Caco-2 (cell line): ENCODE results near the gene MYRF. TPM values are rescaled to one million over a fixed set of nuclear protein-coding genes. Genes with fewer than 3 reads are reported as not detected.

ENCODE experiments used
- BruUV-seq: library from RNA; stranded (reverse); fragments of 400-500 nt; replicated peaks from 2 replicates; lab custom pipeline; 2021; lab: Mats Ljungman, UMichigan
- CTCF ChIA-PET: fragments of 300-600 bp; sonication (Branson Sonifier 250); formaldehyde crosslinking; loops from one replicate; lab custom pipeline; 2022; ENCODE audit warnings: antibody characterized with exemption; lab: Charles Lee
- POLR2A ChIA-PET: fragments of 300-600 bp; sonication (Branson Sonifier 250); formaldehyde crosslinking; loops from one replicate; lab custom pipeline; 2022; ENCODE audit warnings: antibody characterized with exemption; lab: Charles Lee
- DNase-seq, 2 experiments: peaks; one replicate each; pipeline versions ENCODE4 v3.0.0 to v3.0.0-alpha.2; 2020 to 2022
- H3K27me3 ChIP-seq: replicated peaks from 2 replicates; pipeline ENCODE4 v1.6.0; 2011; ENCODE audit warnings: low read length; ENCODE audit not compliant: control insufficient read depth, insufficient read depth
- H3K36me3 ChIP-seq: 2 replicates; pipeline ENCODE4 v1.5.1; 2011; ENCODE audit warnings: low read length; ENCODE audit not compliant: control insufficient read depth, insufficient read depth
- H3K4me1 ChIP-seq: fragments of 250-450 bp; sonication (Bioruptor Pico); 2 replicates; pipeline ENCODE4 v1.5.1; 2020; ENCODE audit warnings: mild to moderate bottlenecking
- H3K4me3 ChIP-seq: 2 replicates; pipeline ENCODE4 v1.5.1; 2011; ENCODE audit warnings: low read depth, mild to moderate bottlenecking, control low read depth, low read length
- H3K9me3 ChIP-seq: fragments of 250-450 bp; sonication (Bioruptor Pico); 2 replicates; pipeline ENCODE4 v1.5.1; 2020; ENCODE audit warnings: mild to moderate bottlenecking, moderate library complexity
- H3K27ac Mint-ChIP-seq: one replicate; pipeline ENCODE4 v1.8.0; 2022; ENCODE audit warnings: mixed read lengths; ENCODE audit not compliant: unreplicated experiment
- H3K27me3 Mint-ChIP-seq: one replicate; pipeline ENCODE4 v1.8.0; 2022; ENCODE audit warnings: mixed read lengths; ENCODE audit not compliant: insufficient read depth, unreplicated experiment
- H3K36me3 Mint-ChIP-seq: one replicate; pipeline ENCODE4 v1.8.0; 2022; ENCODE audit warnings: mild to moderate bottlenecking, mixed read lengths; ENCODE audit not compliant: insufficient read depth, unreplicated experiment
- H3K4me1 Mint-ChIP-seq: one replicate; pipeline ENCODE4 v1.8.0; 2022; ENCODE audit warnings: low read depth, mixed read lengths; ENCODE audit not compliant: unreplicated experiment
- H3K4me3 Mint-ChIP-seq: one replicate; pipeline ENCODE4 v1.8.0; 2022; ENCODE audit warnings: mild to moderate bottlenecking, moderate library complexity, mixed read lengths; ENCODE audit not compliant: unreplicated experiment
- H3K9me3 Mint-ChIP-seq: one replicate; pipeline ENCODE4 v1.8.0; 2022; ENCODE audit warnings: mixed read lengths; ENCODE audit not compliant: unreplicated experiment
- CTCF ChIP-seq, 2 experiments: fragments of 200-600 bp in 1 of 2; IDR thresholded peaks; 1 replicate in 1 of 2; 2 replicates in 1 of 2; pipeline versions ENCODE4 v1.5.1 to v1.8.0; 2011 to 2022; ENCODE audit warnings: antibody characterized with exemption in 1 of 2, control low read depth in 1 of 2, inconsistent platforms in 1 of 2, low read depth in 1 of 2, low read length in 1 of 2, mild to moderate bottlenecking in 1 of 2, moderate library complexity in 1 of 2; ENCODE audit not compliant: insufficient read depth in 1 of 2, severe bottlenecking in 1 of 2, unreplicated experiment in 1 of 2
- intact Hi-C: fragments of 100-400 bp; cut with micrococcal nuclease; formaldehyde crosslinking; loops from one replicate; pipeline ENCODE4 v1.10.0; 2022; ENCODE audit not compliant: unreplicated experiment
- total RNA-seq: library from RNA; stranded (reverse); gene quantifications from 2 replicates; pipeline ENCODE4 v1.2.3, GENCODE V29; 2022

The MYRF gene
- total RNA-seq, 1 experiment from 2014 or later: 169 TPM

DNA sequence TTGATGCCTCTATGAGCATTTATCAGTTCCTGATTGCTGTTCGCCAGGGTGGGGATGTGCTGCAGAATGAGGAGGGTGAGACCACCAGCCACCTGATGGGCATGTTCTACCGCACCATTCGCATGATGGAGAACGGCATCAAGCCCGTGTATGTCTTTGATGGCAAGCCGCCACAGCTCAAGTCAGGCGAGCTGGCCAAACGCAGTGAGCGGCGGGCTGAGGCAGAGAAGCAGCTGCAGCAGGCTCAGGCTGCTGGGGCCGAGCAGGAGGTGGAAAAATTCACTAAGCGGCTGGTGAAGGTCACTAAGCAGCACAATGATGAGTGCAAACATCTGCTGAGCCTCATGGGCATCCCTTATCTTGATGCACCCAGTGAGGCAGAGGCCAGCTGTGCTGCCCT is 43.0 kb downstream of the MYRF start:
- no peak overlapping the region for H3K4me3 Mint-ChIP-seq
- H3K36me3 Mint-ChIP-seq: peaks cover 83% of the 10 kb centered on the region
- no peak overlapping the region for H3K27ac Mint-ChIP-seq
- H3K4me3 ChIP-seq: no peak overlapping the region
- no peaks in the 10 kb centered on the region for H3K9me3 ChIP-seq
- H3K4me1 Mint-ChIP-seq: peaks cover 17% of the 10 kb centered on the region
- BruUV-seq: no TSS peak
- no peaks in the 10 kb centered on the region for H3K9me3 Mint-ChIP-seq
- POLR2A ChIA-PET: interaction anchor here (4.3 kb wide), 1 partner anchor 20 kb away, joined by 30 read pairs; no protein-coding TSS in a partner anchor
- H3K4me1 ChIP-seq: peaks cover 6% of the 10 kb centered on the region; the same call in 1 of the 2 replicates
- H3K27me3 Mint-ChIP-seq: no peaks in the 10 kb centered on the region
- intact Hi-C loops: loop anchor here (5.0 kb wide), 1 partner anchor 272 kb away; no protein-coding TSS in a partner anchor
- CTCF ChIA-PET: interaction anchor here (3.6 kb wide), 1 partner anchor 21 kb away, joined by 57 read pairs; the partner anchor contains the start of gene FADS1
- no peak for DNase-seq
- peaks cover under 1% of the 10 kb centered on the region; the same call in 1 of the 2 replicates for H3K36me3 ChIP-seq
- no peak for TF ChIP-seq CTCF (IDR thresholded peaks at IDR 0.05; ENCODE audit: insufficient read depth in 1 of 2, low read depth in 1 of 2, low read length in 1 of 2, severe bottlenecking in 1 of 2, unreplicated experiment in 1 of 2)
- no peaks in the 10 kb centered on the region for H3K27me3 ChIP-seq

DNA sequence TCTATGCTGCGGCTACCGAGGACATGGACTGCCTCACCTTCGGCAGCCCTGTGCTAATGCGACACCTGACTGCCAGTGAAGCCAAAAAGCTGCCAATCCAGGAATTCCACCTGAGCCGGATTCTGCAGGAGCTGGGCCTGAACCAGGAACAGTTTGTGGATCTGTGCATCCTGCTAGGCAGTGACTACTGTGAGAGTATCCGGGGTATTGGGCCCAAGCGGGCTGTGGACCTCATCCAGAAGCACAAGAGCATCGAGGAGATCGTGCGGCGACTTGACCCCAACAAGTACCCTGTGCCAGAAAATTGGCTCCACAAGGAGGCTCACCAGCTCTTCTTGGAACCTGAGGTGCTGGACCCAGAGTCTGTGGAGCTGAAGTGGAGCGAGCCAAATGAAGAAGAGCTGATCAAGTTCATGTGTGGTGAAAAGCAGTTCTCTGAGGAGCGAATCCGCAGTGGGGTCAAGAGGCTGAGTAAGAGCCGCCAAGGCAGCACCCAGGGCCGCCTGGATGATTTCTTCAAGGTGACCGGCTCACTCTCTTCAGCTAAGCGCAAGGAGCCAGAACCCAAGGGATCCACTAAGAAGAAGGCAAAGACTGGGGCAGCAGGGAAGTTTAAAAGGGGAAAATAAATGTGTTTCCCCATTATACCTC is 43.6 kb downstream of the MYRF start:
- intact Hi-C loops: loop anchor here (5.0 kb wide), 1 partner anchor 271 kb away; no protein-coding TSS in a partner anchor
- BruUV-seq: no TSS peak
- Mint-ChIP-seq H3K9me3 (no peaks in the 10 kb centered on the region), H3K4me1 (peaks cover 20% of the 10 kb centered on the region), H3K36me3 (peaks cover 86% of the 10 kb centered on the region), H3K27ac (peak overlapping the region; percentile 21), H3K27me3 (no peaks in the 10 kb centered on the region), H3K4me3 (no peak overlapping the region)
- ChIA-PET POLR2A (interaction anchor here (4.3 kb wide), 1 partner anchor 19 kb away, joined by 30 read pairs; no protein-coding TSS in a partner anchor), CTCF (interaction anchor here (1.3 to 3.6 kb wide), 6 partner anchors 20 to 313 kb away, joined by 4 to 57 read pairs (median 18); partner anchors contain the start of gene FADS1)
- TF ChIP-seq CTCF (IDR thresholded peaks at IDR 0.05; ENCODE audit: insufficient read depth in 1 of 2, low read depth in 1 of 2, low read length in 1 of 2, severe bottlenecking in 1 of 2, unreplicated experiment in 1 of 2): no peak
- DNase-seq: no peak
- Histone ChIP-seq H3K4me3 (no peak overlapping the region), H3K36me3 (no peaks in the 10 kb centered on the region), H3K27me3 (no peaks in the 10 kb centered on the region), H3K4me1 (peaks cover 11% of the 10 kb centered on the region; the same call in 1 of the 2 replicates), H3K9me3 (no peaks in the 10 kb centered on the region)

- H3K4me1 ChIP-seq: peaks cover 11% of the 10 kb centered on the region; the same call in 1 of the 2 replicates
- no peaks in the 10 kb centered on the region for H3K27me3 Mint-ChIP-seq
- DNase-seq: peak; percentile 80
- no peaks in the 10 kb centered on the region for H3K9me3 ChIP-seq
- peaks cover 85% of the 10 kb centered on the region for H3K36me3 Mint-ChIP-seq
- ChIA-PET POLR2A (interaction anchor here (0.5 to 4.3 kb wide), 2 partner anchors 18 to 1093 kb away, joined by 3 to 30 read pairs; no protein-coding TSS in a partner anchor), CTCF (interaction anchor here (0.7 to 3.6 kb wide), 23 partner anchors 10 to 311 kb away, joined by 3 to 57 read pairs (median 5); partner anchors contain the start of genes BEST1 and FADS1)
- no peaks in the 10 kb centered on the region for H3K9me3 Mint-ChIP-seq
- H3K4me3 ChIP-seq: no peak overlapping the region
- no peaks in the 10 kb centered on the region for H3K27me3 ChIP-seq
- intact Hi-C loops: loop anchor here (1.0 to 5.0 kb wide), 7 partner anchors 18 to 311 kb away; partner anchors contain the start of gene FADS3
- H3K4me1 Mint-ChIP-seq: peaks cover 20% of the 10 kb centered on the region
- H3K36me3 ChIP-seq: no peaks in the 10 kb centered on the region
- TF ChIP-seq CTCF (IDR thresholded peaks at IDR 0.05; ENCODE audit: insufficient read depth in 1 of 2, low read depth in 1 of 2, low read length in 1 of 2, severe bottlenecking in 1 of 2, unreplicated experiment in 1 of 2): peak; percentile 72 to 83
- BruUV-seq: no TSS peak
- H3K27ac Mint-ChIP-seq: no peak overlapping the region
- H3K4me3 Mint-ChIP-seq: no peak overlapping the region
Measured at GRCh38 chr11:61797263-61797944, 45.0 kb downstream of the MYRF start.
